Endothelial cell of umbilical vein (primary cell): Measurements from ENCODE around the gene DCUN1D1. TPM values are rescaled to one million over a fixed set of nuclear protein-coding genes. Genes with fewer than 3 reads are reported as not detected.

Source experiments
- BruUV-seq: library from RNA; stranded (reverse); fragments of 400-500 nt; replicated peaks from 2 replicates; lab custom pipeline; 2021; lab: Mats Ljungman, UMichigan
- CTCF ChIA-PET: fragments of 300-600, 350-600 bp; sonication (Branson Sonifier 250); formaldehyde crosslinking; loops from one replicate; lab custom pipeline; 2021; ENCODE audit warnings: antibody characterized with exemption, inconsistent platforms; lab: Charles Lee
- POLR2A ChIA-PET: fragments of 300-600, 350-600 bp; sonication (Branson Sonifier 250); formaldehyde crosslinking; loops from one replicate; lab custom pipeline; 2021; ENCODE audit warnings: antibody characterized with exemption, inconsistent platforms; lab: Charles Lee
- DNase-seq: peaks from one replicate; pipeline ENCODE4 v3.0.0-alpha.2; 2011; ENCODE audit warnings: low read depth, low spot score
- FAIRE-seq: peaks from 2 replicates; lab custom pipeline; 2011; peaks lifted over from hg19 to GRCh38; lab: Jason Lieb, UNC
- H2AFZ ChIP-seq: 2 replicates; pipeline ENCODE4 v1.6.0; 2012; ENCODE audit warnings: low read depth, low read length, control low read depth, inconsistent platforms
- H3K27ac ChIP-seq: 2 replicates; pipeline ENCODE4 v1.5.1; 2011; ENCODE audit warnings: low read depth, mild to moderate bottlenecking, control low read depth, low read length, moderate library complexity; ENCODE audit not compliant: insufficient read depth
- H3K27me3 ChIP-seq, 2 experiments: 2 replicates each; pipeline versions ENCODE4 v1.6.0 to v1.6.1; 2011; ENCODE audit warnings: low read length in 2 of 2, mixed read lengths in 1 of 2; ENCODE audit not compliant: control insufficient read depth in 2 of 2, insufficient read depth in 2 of 2
- H3K36me3 ChIP-seq, 2 experiments: 2 replicates in 1 of 2; 3 replicates in 1 of 2; pipeline ENCODE4 v1.5.1; 2011; ENCODE audit warnings: low read length in 2 of 2, mild to moderate bottlenecking in 1 of 2, moderate library complexity in 1 of 2; ENCODE audit not compliant: control insufficient read depth in 2 of 2, insufficient read depth in 2 of 2; ENCODE audit errors: extremely low read depth in 1 of 2
- H3K4me1 ChIP-seq: 3 replicates; pipeline ENCODE4 v1.5.1; 2011; ENCODE audit warnings: mild to moderate bottlenecking, low read length; ENCODE audit not compliant: control insufficient read depth, insufficient read depth; ENCODE audit errors: extremely low read depth
- H3K4me2 ChIP-seq: 2 replicates; pipeline ENCODE4 v1.6.1; 2011; ENCODE audit warnings: low read length, control low read depth, mixed read lengths; ENCODE audit not compliant: insufficient read depth
- H3K4me3 ChIP-seq, 3 experiments: fragments of 200-600 bp in 1 of 3; sonication (generic), shearing (Covaris generic) in 1 of 3; replicated peaks in 1 of 3; 2 replicates each; pipeline ENCODE4 v1.5.1; 2011 to 2016; ENCODE audit warnings: control low read depth in 3 of 3, low read length in 3 of 3, mild to moderate bottlenecking in 2 of 3, inconsistent platforms in 1 of 3, low read depth in 1 of 3, moderate library complexity in 1 of 3; ENCODE audit not compliant: insufficient read depth in 1 of 3
- H3K79me2 ChIP-seq: 2 replicates; pipeline ENCODE4 v1.6.0; 2012; ENCODE audit warnings: low read length, inconsistent platforms; ENCODE audit not compliant: control insufficient read depth, insufficient read depth
- H3K9ac ChIP-seq: replicated peaks from 2 replicates; pipeline ENCODE3; 2011; ENCODE audit warnings: low read length, control low read depth; ENCODE audit not compliant: insufficient read depth; ENCODE audit errors: extremely low read depth
- H3K9me1 ChIP-seq: replicated peaks from 3 replicates; pipeline ENCODE4 v1.6.0; 2011; ENCODE audit warnings: mild to moderate bottlenecking, low read length; ENCODE audit not compliant: control insufficient read depth, insufficient read depth; ENCODE audit errors: extremely low read depth
- H3K9me3 ChIP-seq: replicated peaks from 2 replicates; pipeline ENCODE4 v1.5.1; 2012; ENCODE audit warnings: low read length, inconsistent platforms; ENCODE audit not compliant: control insufficient read depth, insufficient read depth
- H4K20me1 ChIP-seq: replicated peaks from 2 replicates; pipeline ENCODE3; 2011; ENCODE audit warnings: mild to moderate bottlenecking, low read length; ENCODE audit not compliant: control insufficient read depth, insufficient read depth; ENCODE audit errors: extremely low read depth
- EZH2 ChIP-seq: IDR thresholded peaks from 2 replicates; pipeline ENCODE4 v1.6.1; 2012; ENCODE audit warnings: borderline replicate concordance, low read depth, mild to moderate bottlenecking, moderate library complexity, low read length, inconsistent platforms; ENCODE audit not compliant: severe bottlenecking
- FOS ChIP-seq: IDR thresholded peaks from 2 replicates; pipeline ENCODE4 v1.6.1; 2011; ENCODE audit warnings: mild to moderate bottlenecking, low read length, moderate library complexity, borderline replicate concordance; ENCODE audit not compliant: insufficient read depth
- GATA2 ChIP-seq: IDR thresholded peaks from 2 replicates; pipeline ENCODE4 v1.7.0; 2011; ENCODE audit warnings: low read depth, mild to moderate bottlenecking, moderate library complexity, mixed read lengths, low read length; ENCODE audit not compliant: insufficient read length, insufficient read depth
- JUN ChIP-seq: IDR thresholded peaks from 2 replicates; pipeline ENCODE4 v1.6.1; 2011; ENCODE audit warnings: borderline replicate concordance, low read depth; ENCODE audit not compliant: insufficient read length, insufficient read depth
- MYC ChIP-seq: IDR thresholded peaks from one replicate; pipeline ENCODE4 v1.6.1; 2011; ENCODE audit warnings: mild to moderate bottlenecking, low read depth, low read length
- POLR2A ChIP-seq: IDR thresholded peaks from 2 replicates; pipeline ENCODE4 v1.6.1; 2012; ENCODE audit warnings: low read depth, mild to moderate bottlenecking, control low read depth, low read length
- POLR2AphosphoS5 ChIP-seq: IDR thresholded peaks from 2 replicates; pipeline ENCODE4 v1.6.1; 2012; ENCODE audit warnings: low read depth, mild to moderate bottlenecking, control low read depth, low read length, moderate library complexity; ENCODE audit not compliant: insufficient read depth
- dilution Hi-C: fragments of 300-500 bp; cut with MboI; formaldehyde crosslinking; loops from one replicate; pipeline ENCODE4 v1.15.0; 2019; ENCODE audit warnings: low sequenced_read_pairs; ENCODE audit not compliant: extremely low pct_ligation_motif_present
- intact Hi-C: fragments of 100-400 bp; cut with micrococcal nuclease; formaldehyde crosslinking; loops from one replicate; pipeline ENCODE4 v1.10.0; 2022
- polyA plus RNA-seq, 4 experiments: library from polyadenylated mRNA; depleted of rRNA in 3 of 4; stranded (reverse) in 3 of 4; unstranded in 1 of 4; fragments of >200 nt; gene quantifications; 2 replicates each; pipeline versions ENCODE4 v1.2.1 to v1.2.3, GENCODE V29; 2011 to 2012; ENCODE audit warnings: missing spikeins in 1 of 4
- total RNA-seq: library from RNA; stranded (reverse); gene quantifications from 2 replicates; pipeline ENCODE4 v1.2.3, GENCODE V29; 2021
- TF ChIP-seq, protein P1 (sequence below), 2 donors: IDR thresholded peaks; 1 replicate in 1 of 2; 2 replicates in 1 of 2; pipeline ENCODE4 v1.5.1; 2011; ENCODE audit warnings: low read length in 2 of 2, mild to moderate bottlenecking in 2 of 2, moderate library complexity in 2 of 2, control low read depth in 1 of 2, inconsistent platforms in 1 of 2, low read depth in 1 of 2; ENCODE audit not compliant: insufficient read depth in 1 of 2; ENCODE audit errors: extremely low read depth in 1 of 2
- TF ChIP-seq, protein P2 (sequence below): IDR thresholded peaks from 2 replicates; pipeline ENCODE4 v1.6.1; 2011; ENCODE audit not compliant: insufficient read depth, insufficient read length

Gene DCUN1D1
- total and polyA plus RNA-seq, 2 donors (not counting 3 experiments of a cell fraction or from before 2014, with no cell fraction given), result 4.9 to 41.3 TPM

- Histone ChIP-seq H3K27ac (no peak overlapping the region), H4K20me1 (no peaks in the 10 kb centered on the region), H3K4me3 (no peak overlapping the region), H3K27me3 (no peaks in the 10 kb centered on the region), H3K9ac (no peak overlapping the region), H3K36me3 (peaks cover 0 to 8% of the 10 kb centered on the region in 2 experiments), H3K4me1 (no peaks in the 10 kb centered on the region), H2AFZ (no peak overlapping the region), H3K9me1 (no peaks in the 10 kb centered on the region), H3K4me2 (no peak overlapping the region), H3K9me3 (no peaks in the 10 kb centered on the region), H3K79me2 (no peaks in the 10 kb centered on the region)
- POLR2A ChIA-PET, result no interaction called here
- FAIRE-seq (no peak), DNase-seq (no peak)
- dilution Hi-C loops, result no loop called here
- no TSS peak for BruUV-seq
- TF ChIP-seq JUN, result no peak
- no peak for TF ChIP-seq GATA2
- TF ChIP-seq MYC, result no peak
- TF ChIP-seq FOS, result no peak
- TF ChIP-seq, protein P1, sequence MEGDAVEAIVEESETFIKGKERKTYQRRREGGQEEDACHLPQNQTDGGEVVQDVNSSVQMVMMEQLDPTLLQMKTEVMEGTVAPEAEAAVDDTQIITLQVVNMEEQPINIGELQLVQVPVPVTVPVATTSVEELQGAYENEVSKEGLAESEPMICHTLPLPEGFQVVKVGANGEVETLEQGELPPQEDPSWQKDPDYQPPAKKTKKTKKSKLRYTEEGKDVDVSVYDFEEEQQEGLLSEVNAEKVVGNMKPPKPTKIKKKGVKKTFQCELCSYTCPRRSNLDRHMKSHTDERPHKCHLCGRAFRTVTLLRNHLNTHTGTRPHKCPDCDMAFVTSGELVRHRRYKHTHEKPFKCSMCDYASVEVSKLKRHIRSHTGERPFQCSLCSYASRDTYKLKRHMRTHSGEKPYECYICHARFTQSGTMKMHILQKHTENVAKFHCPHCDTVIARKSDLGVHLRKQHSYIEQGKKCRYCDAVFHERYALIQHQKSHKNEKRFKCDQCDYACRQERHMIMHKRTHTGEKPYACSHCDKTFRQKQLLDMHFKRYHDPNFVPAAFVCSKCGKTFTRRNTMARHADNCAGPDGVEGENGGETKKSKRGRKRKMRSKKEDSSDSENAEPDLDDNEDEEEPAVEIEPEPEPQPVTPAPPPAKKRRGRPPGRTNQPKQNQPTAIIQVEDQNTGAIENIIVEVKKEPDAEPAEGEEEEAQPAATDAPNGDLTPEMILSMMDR (IDR thresholded peaks at IDR 0.05; ENCODE audit: extremely low read depth in 1 of 2, insufficient read depth in 1 of 2, low read depth in 1 of 2, low read length in 2 of 2), result no peak
- TF ChIP-seq POLR2AphosphoS5, result no peak
- TF ChIP-seq POLR2A, result no peak
- TF ChIP-seq, protein P2, sequence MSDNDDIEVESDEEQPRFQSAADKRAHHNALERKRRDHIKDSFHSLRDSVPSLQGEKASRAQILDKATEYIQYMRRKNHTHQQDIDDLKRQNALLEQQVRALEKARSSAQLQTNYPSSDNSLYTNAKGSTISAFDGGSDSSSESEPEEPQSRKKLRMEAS, result no peak
- TF ChIP-seq EZH2, result no peak
- CTCF ChIA-PET, result no interaction called here
- intact Hi-C loops, result no loop called here
Observed at GRCh38 chr3:183018421-183019192, 38.3 kb upstream of the DCUN1D1 start.
